Ovary (tissue), 3 donors: ENCODE data around the gene DDX3X.

ENCODE experiments used
- EP300 ChIP-seq: sonication (generic); formaldehyde crosslinking; IDR thresholded peaks from one replicate; pipeline ENCODE4 v1.6.1; 2017; ENCODE audit warnings: antibody characterized with exemption
- POLR2A ChIP-seq: fragments of 450-650 bp; IDR thresholded peaks from one replicate; pipeline ENCODE4 v1.6.1; 2017; ENCODE audit warnings: antibody characterized with exemption, mild to moderate bottlenecking, moderate library complexity
- TF ChIP-seq, protein P1 (sequence below), 3 donors: fragments of 450-650 bp in 2 of 3; fragments of 200-600 bp in 1 of 3; IDR thresholded peaks; one replicate each; pipeline versions ENCODE4 v1.5.1 to v1.8.0; 2016 to 2022; ENCODE audit warnings: antibody characterized with exemption in 3 of 3, mild to moderate bottlenecking in 1 of 3
- donor health status: DM: no; HTN: no; CAD: no.

DNA sequence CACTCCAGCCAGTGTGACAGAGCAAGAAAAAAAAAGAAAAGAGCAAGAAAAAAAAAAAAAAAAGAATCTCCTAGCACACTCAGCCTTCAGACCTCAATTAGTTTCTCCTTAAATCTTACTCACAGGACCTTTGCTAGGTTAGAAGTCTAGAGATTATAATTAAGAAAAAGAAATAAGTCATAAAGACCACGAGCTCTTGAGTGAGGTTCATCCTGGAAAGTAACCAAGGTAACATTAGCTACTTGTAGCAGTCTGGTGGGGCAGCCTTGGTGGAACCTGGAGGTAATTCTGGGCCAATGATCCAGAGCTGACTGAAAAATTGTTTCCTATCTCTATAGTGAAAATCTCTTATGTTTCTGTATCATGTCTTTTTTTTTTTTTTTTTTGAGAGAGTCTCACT, 21.2 kb upstream of the DDX3X start:
- TF ChIP-seq, protein P1, sequence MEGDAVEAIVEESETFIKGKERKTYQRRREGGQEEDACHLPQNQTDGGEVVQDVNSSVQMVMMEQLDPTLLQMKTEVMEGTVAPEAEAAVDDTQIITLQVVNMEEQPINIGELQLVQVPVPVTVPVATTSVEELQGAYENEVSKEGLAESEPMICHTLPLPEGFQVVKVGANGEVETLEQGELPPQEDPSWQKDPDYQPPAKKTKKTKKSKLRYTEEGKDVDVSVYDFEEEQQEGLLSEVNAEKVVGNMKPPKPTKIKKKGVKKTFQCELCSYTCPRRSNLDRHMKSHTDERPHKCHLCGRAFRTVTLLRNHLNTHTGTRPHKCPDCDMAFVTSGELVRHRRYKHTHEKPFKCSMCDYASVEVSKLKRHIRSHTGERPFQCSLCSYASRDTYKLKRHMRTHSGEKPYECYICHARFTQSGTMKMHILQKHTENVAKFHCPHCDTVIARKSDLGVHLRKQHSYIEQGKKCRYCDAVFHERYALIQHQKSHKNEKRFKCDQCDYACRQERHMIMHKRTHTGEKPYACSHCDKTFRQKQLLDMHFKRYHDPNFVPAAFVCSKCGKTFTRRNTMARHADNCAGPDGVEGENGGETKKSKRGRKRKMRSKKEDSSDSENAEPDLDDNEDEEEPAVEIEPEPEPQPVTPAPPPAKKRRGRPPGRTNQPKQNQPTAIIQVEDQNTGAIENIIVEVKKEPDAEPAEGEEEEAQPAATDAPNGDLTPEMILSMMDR (IDR thresholded peaks at IDR 0.05), result no peak
- no peak for TF ChIP-seq EP300
- TF ChIP-seq POLR2A, result no peak
